ENCODE measurements around the gene SYT10.
"Not testable (repeated sequence)": the region's sequence is repeated elsewhere in the genome, so short reads cannot be mapped to it uniquely, and the experiment has no call there.

SYT10 gene

GRCh38 chr12:33439587-33440011 is at the start of gene SYT10:
TSS of gene SYT10 (minus strand) at chr12:33439819. CDS start at chr12:33439522, 297 bp downstream.
- DNase-seq (ENCODE audit: low spot score) = no peak

GRCh38 chr12:33488036-33488435 is 48.4 kb upstream of the SYT10 start:
- no peak for DNase-seq (ENCODE audit: low spot score)

- no peak for DNase-seq (ENCODE audit: low spot score)
These were observed 46.4 kb upstream of the SYT10 start for GRCh38 chr12:33486058-33486457.

- DNase-seq (ENCODE audit: low spot score) = no peak
These were observed 44.5 kb upstream of the SYT10 start for GRCh38 chr12:33484161-33484560.

- DNase-seq (ENCODE audit: low spot score) = no peak
These were observed 40.7 kb upstream of the SYT10 start for GRCh38 chr12:33480366-33480765.

GRCh38 chr12:33476058-33476457 is 36.4 kb upstream of the SYT10 start:
- no peak for DNase-seq (ENCODE audit: low spot score)

- no peak for DNase-seq (ENCODE audit: low spot score)
These were observed 32.7 kb upstream of the SYT10 start for GRCh38 chr12:33472299-33472698.

GRCh38 chr12:33455096-33455495 is 15.5 kb upstream of the SYT10 start:
- no peak for DNase-seq (ENCODE audit: low spot score)

GRCh38 chr12:33450480-33450879 is 10.9 kb upstream of the SYT10 start:
- no peak for DNase-seq (ENCODE audit: low spot score)

- no peak for DNase-seq (ENCODE audit: low spot score)
These were observed 858 bp upstream of the SYT10 start for GRCh38 chr12:33440477-33440876.

GRCh38 chr12:33438851-33439586 is 600 bp downstream of the SYT10 start:
- no peak for DNase-seq (ENCODE audit: low spot score)

- DNase-seq (ENCODE audit: low spot score) = no peak
These were observed 1.4 kb downstream of the SYT10 start for GRCh38 chr12:33438025-33438772.

GRCh38 chr12:33437598-33437997 is 2.0 kb downstream of the SYT10 start:
- no peak for DNase-seq (ENCODE audit: low spot score)

GRCh38 chr12:33432992-33433391 is 6.6 kb downstream of the SYT10 start:
- no peak for DNase-seq (ENCODE audit: low spot score)

- no peak for DNase-seq (ENCODE audit: low spot score)
These were observed 8.0 kb downstream of the SYT10 start for GRCh38 chr12:33431648-33432047.

GRCh38 chr12:33429468-33429867 is 10.2 kb downstream of the SYT10 start:
- DNase-seq (ENCODE audit: low spot score) = no peak

GRCh38 chr12:33427071-33427470 is 12.5 kb downstream of the SYT10 start:
- no peak for DNase-seq (ENCODE audit: low spot score)

- DNase-seq (ENCODE audit: low spot score) = no peak
These were observed 15.9 kb downstream of the SYT10 start for GRCh38 chr12:33423706-33424105.

GRCh38 chr12:33412410-33412809 is 27.2 kb downstream of the SYT10 start:
- DNase-seq (ENCODE audit: low spot score) = not testable (repeated sequence)

- no peak for DNase-seq (ENCODE audit: low spot score)
These were observed 56.1 kb downstream of the SYT10 start for GRCh38 chr12:33383503-33383902.

- no peak for DNase-seq (ENCODE audit: low spot score)
These were observed 63.5 kb downstream of the SYT10 start for GRCh38 chr12:33376153-33376552.

- DNase-seq (ENCODE audit: low spot score) = no peak
These were observed 69.3 kb downstream of the SYT10 start for GRCh38 chr12:33370318-33370717.

- DNase-seq (ENCODE audit: low spot score) = no peak
These were observed 82.4 kb downstream of the SYT10 start for GRCh38 chr12:33357181-33357580.
